ENCODE measurements around the gene ARID1B. TPM values are rescaled to one million over a fixed set of nuclear protein-coding genes. Genes with fewer than 3 reads are reported as not detected.

Gene ARID1B
- total RNA-seq, 4 donors from 2014 or later: 87.1 to 194 (median 115) TPM

DNA sequence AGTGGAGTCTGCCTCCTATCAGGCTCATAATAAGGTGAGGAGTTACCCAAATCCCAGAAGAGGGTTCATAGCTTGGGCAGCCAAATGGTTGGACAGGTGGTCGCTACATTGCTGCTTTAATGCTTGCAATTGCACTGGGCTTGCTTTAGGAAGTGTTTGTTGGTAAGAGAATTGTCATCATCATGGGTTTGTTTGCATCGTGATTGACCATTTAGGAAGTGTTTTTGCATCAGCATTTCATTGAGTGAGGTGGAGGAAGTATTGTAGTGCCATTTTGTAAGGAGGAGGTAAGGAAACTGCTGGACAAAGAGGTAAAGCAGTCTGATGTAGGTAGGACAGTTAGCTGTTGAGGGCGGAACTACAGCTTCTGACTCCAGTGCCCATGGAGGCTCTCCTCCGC lies 101.5 kb downstream of the ARID1B start:
- intact Hi-C loops (cut with DNase I; ENCODE audit: low total_unique reads) (no loop called here), in situ Hi-C loops (cut with MboI; ENCODE audit: low pct_ligation_motif_present in 1 of 4, low pct_unique_long_range_greater_than_20kb in 1 of 4, low sequenced_read_pairs in 3 of 4) (no loop called here)
- Histone ChIP-seq H3K4me1 (peaks cover 15 to 53% (median 23%) of the 10 kb centered on the region in 4 donors), H3K27ac (no peak overlapping the region), H3K27me3 (no peaks in the 10 kb centered on the region), H3K36me3 (no peaks in the 10 kb centered on the region), H3K9me3 (no peaks in the 10 kb centered on the region), H3K4me3 (no peak overlapping the region)
- no peak for DNase-seq
- TF ChIP-seq POLR2A (IDR thresholded peaks at IDR 0.05) (no peak), POLR2AphosphoS5 (IDR thresholded peaks at IDR 0.05) (no peak), EP300 (IDR thresholded peaks at IDR 0.05; ENCODE audit: low read depth) (no peak)
- TF ChIP-seq, protein P1, sequence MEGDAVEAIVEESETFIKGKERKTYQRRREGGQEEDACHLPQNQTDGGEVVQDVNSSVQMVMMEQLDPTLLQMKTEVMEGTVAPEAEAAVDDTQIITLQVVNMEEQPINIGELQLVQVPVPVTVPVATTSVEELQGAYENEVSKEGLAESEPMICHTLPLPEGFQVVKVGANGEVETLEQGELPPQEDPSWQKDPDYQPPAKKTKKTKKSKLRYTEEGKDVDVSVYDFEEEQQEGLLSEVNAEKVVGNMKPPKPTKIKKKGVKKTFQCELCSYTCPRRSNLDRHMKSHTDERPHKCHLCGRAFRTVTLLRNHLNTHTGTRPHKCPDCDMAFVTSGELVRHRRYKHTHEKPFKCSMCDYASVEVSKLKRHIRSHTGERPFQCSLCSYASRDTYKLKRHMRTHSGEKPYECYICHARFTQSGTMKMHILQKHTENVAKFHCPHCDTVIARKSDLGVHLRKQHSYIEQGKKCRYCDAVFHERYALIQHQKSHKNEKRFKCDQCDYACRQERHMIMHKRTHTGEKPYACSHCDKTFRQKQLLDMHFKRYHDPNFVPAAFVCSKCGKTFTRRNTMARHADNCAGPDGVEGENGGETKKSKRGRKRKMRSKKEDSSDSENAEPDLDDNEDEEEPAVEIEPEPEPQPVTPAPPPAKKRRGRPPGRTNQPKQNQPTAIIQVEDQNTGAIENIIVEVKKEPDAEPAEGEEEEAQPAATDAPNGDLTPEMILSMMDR (IDR thresholded peaks at IDR 0.05): no peak
- WGBS, 2 donors (ENCODE audit: low coverage in 1 of 2): 87 to 97% methylated on average over 3 to 4 of the region's 4 CpGs

DNA sequence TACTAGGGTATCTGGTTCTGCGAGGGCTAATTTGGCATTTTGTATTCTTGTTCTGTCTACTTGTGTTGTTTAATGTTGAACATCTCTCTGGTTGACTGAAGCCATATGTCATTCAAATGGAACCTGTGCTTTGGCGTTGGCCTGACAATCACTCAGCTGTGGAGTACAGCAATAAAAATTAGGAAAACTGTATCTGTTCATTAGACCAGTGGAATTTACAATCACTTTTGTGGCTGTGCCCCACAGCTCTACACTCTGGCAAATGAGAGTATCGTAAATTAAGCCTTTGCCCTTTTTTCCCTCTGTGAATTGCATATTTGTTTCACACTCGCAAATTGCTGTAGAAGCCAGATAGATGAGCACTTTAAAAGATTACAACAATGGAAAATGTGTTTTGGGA lies 102.0 kb downstream of the ARID1B start:
- 37 to 70% methylated on average over 4 of the region's 4 CpGs for WGBS, 2 donors (ENCODE audit: low coverage in 1 of 2)
- in situ Hi-C loops (cut with MboI; ENCODE audit: low pct_ligation_motif_present in 1 of 4, low pct_unique_long_range_greater_than_20kb in 1 of 4, low sequenced_read_pairs in 3 of 4): no loop called here
- H3K9me3 ChIP-seq: no peaks in the 10 kb centered on the region
- no peak overlapping the region for H3K4me3 ChIP-seq
- TF ChIP-seq POLR2A (IDR thresholded peaks at IDR 0.05): no peak
- TF ChIP-seq, protein P1 (IDR thresholded peaks at IDR 0.05): no peak
- no peak for TF ChIP-seq POLR2AphosphoS5 (IDR thresholded peaks at IDR 0.05)
- no peak for TF ChIP-seq EP300 (IDR thresholded peaks at IDR 0.05; ENCODE audit: low read depth)
- DNase-seq: no peak
- no peaks in the 10 kb centered on the region for H3K36me3 ChIP-seq
- no peak overlapping the region for H3K27ac ChIP-seq
- intact Hi-C loops (cut with DNase I; ENCODE audit: low total_unique reads): no loop called here
- H3K4me1 ChIP-seq: peaks cover 15 to 58% (median 26%) of the 10 kb centered on the region in 4 donors
- no peaks in the 10 kb centered on the region for H3K27me3 ChIP-seq

DNA sequence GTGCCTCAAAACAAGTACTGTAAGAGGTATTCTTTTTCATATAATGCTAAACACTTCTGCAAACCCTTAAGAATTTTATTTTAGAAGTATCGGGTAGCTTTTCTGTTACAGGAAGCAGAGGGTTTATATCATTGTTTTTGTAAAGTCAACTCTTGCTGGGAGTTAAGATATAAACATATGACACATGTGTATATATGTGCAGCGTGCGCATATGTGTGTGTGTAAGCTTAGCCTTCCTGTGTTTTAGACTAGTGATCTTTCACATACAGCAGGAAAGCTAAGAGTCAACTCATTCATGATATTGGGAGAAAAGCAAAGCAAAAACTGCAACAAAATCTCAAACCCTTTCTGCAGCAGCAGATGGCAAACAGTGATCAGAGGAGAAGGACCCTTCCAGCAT lies 102.4 kb downstream of the ARID1B start:
- Histone ChIP-seq H3K36me3 (no peaks in the 10 kb centered on the region), H3K4me1 (peaks cover 15 to 61% (median 27%) of the 10 kb centered on the region in 4 donors), H3K4me3 (no peak overlapping the region), H3K9me3 (no peaks in the 10 kb centered on the region), H3K27me3 (no peaks in the 10 kb centered on the region), H3K27ac (no peak overlapping the region)
- in situ Hi-C loops (cut with MboI; ENCODE audit: low pct_ligation_motif_present in 1 of 4, low pct_unique_long_range_greater_than_20kb in 1 of 4, low sequenced_read_pairs in 3 of 4) (no loop called here), intact Hi-C loops (cut with DNase I; ENCODE audit: low total_unique reads) (no loop called here)
- no peak for DNase-seq
- TF ChIP-seq POLR2A (IDR thresholded peaks at IDR 0.05) (no peak), POLR2AphosphoS5 (IDR thresholded peaks at IDR 0.05) (no peak), EP300 (IDR thresholded peaks at IDR 0.05; ENCODE audit: low read depth) (no peak)
- TF ChIP-seq, protein P1 (IDR thresholded peaks at IDR 0.05): no peak
- 66 to 72% methylated on average over 3 of the region's 3 CpGs for WGBS, 2 donors (ENCODE audit: low coverage in 1 of 2)

GRCh38 chr6:156880913-156881312 lies 103.7 kb downstream of the ARID1B start:
- H3K36me3 ChIP-seq: no peaks in the 10 kb centered on the region
- no peaks in the 10 kb centered on the region for H3K9me3 ChIP-seq
- DNase-seq: no peak
- in situ Hi-C loops (cut with MboI; ENCODE audit: low pct_ligation_motif_present in 1 of 4, low pct_unique_long_range_greater_than_20kb in 1 of 4, low sequenced_read_pairs in 3 of 4) (no loop called here), intact Hi-C loops (cut with DNase I; ENCODE audit: low total_unique reads) (no loop called here)
- 77 to 90% methylated on average over 3 of the region's 3 CpGs for WGBS, 2 donors (ENCODE audit: low coverage in 1 of 2)
- H3K27me3 ChIP-seq: no peaks in the 10 kb centered on the region
- TF ChIP-seq EP300 (IDR thresholded peaks at IDR 0.05; ENCODE audit: low read depth): no peak
- TF ChIP-seq, protein P1 (IDR thresholded peaks at IDR 0.05): no peak
- TF ChIP-seq POLR2A (IDR thresholded peaks at IDR 0.05): no peak
- no peak for TF ChIP-seq POLR2AphosphoS5 (IDR thresholded peaks at IDR 0.05)
- no peak overlapping the region for H3K27ac ChIP-seq
- peaks cover 15 to 61% (median 27%) of the 10 kb centered on the region in 4 donors for H3K4me1 ChIP-seq
- no peak overlapping the region for H3K4me3 ChIP-seq

All from transverse colon (tissue), 4 donors.